Left lung (tissue), 10 donors: ENCODE measurements around the gene CD180. TPM values are rescaled to one million over a fixed set of nuclear protein-coding genes. Genes with fewer than 3 reads are reported as not detected.

Experiments
- ATAC-seq: fragments of 200-7000 bp; cut with Tn5 transposase; one replicate; pipeline ENCODE4 v1.9.1; 2020; ENCODE audit warnings: moderate library complexity
- DNase-seq, 4 donors: peaks; one replicate each; pipeline ENCODE4 v3.0.0-alpha.2; 2013 to 2020
- H3K27ac ChIP-seq, 2 donors: fragments of 200-600 bp; sonication (generic) in 1 of 2; one replicate each; pipeline versions ENCODE4 v1.5.0 to v1.8.0; 2020 to 2021
- H3K27me3 ChIP-seq, 2 donors: fragments of 200-600 bp; sonication (generic) in 1 of 2; one replicate each; pipeline versions ENCODE4 v1.5.0 to v1.8.0; 2020 to 2021
- H3K36me3 ChIP-seq, 2 donors: fragments of 200-600 bp; sonication (generic) in 1 of 2; one replicate each; pipeline versions ENCODE4 v1.5.0 to v1.8.0; 2020 to 2021
- H3K4me1 ChIP-seq, 2 donors: fragments of 200-600 bp; one replicate each; pipeline ENCODE4 v1.8.0; 2021
- H3K4me3 ChIP-seq, 2 donors: fragments of 200-600 bp; sonication (generic) in 1 of 2; one replicate each; pipeline versions ENCODE4 v1.5.0 to v1.8.0; 2020 to 2021; ENCODE audit warnings: mild to moderate bottlenecking in 1 of 2
- H3K9me3 ChIP-seq, 2 donors: fragments of 200-600 bp; sonication (generic) in 1 of 2; one replicate each; pipeline versions ENCODE4 v1.5.0 to v1.8.0; 2020 to 2021
- CTCF ChIP-seq, 2 donors: fragments of 200-600 bp; sonication (generic) in 1 of 2; IDR thresholded peaks; one replicate each; pipeline versions ENCODE4 v1.5.0 to v1.8.0; 2021; ENCODE audit warnings: antibody characterized with exemption in 2 of 2
- intact Hi-C, 2 donors: fragments of 100-400 bp; cut with DNase I; formaldehyde crosslinking; loops; one replicate each; pipeline versions ENCODE4 v1.11.2 to v1.14.2; 2022
- polyA plus RNA-seq, 6 donors: library from polyadenylated mRNA; unstranded; fragments of 120-200 nt; gene quantifications; one replicate each; pipeline ENCODE4 v1.2.1, GENCODE V29; 2013; ENCODE audit not compliant: insufficient read length in 6 of 6
- total RNA-seq, 2 donors: library from RNA; stranded (reverse); fragmentation: NEBNext Ultra II Directional; extraction: Animal tissue kit (Norgen Biotek cat#: 25700); gene quantifications; one replicate each; pipeline ENCODE4 v1.2.1, GENCODE V29; 2021
- donor health status: DM: no; HTN: yes; CAD: no.
- donor health status: DM: no; HTN: no; CAD: no.

Gene CD180
- total and polyA plus RNA-seq, 8 donors = 0.53 to 9.4 (median 1.1) TPM

- H3K4me1 ChIP-seq = peaks cover 6 to 26% of the 10 kb centered on the region in 2 donors
- TF ChIP-seq CTCF (IDR thresholded peaks at IDR 0.05) = no peak
- H3K36me3 ChIP-seq = peaks cover 0 to 51% of the 10 kb centered on the region in 2 donors
- peak in 1 of 4 donors; percentile 79 for DNase-seq
- no peaks in the 10 kb centered on the region for H3K9me3 ChIP-seq
- H3K27me3 ChIP-seq = no peaks in the 10 kb centered on the region
- no peak overlapping the region for H3K27ac ChIP-seq
- no peak for ATAC-seq
- intact Hi-C loops = no loop called here
- H3K4me3 ChIP-seq = no peak overlapping the region
Measured at GRCh38 chr5:67163863-67164595, 32.6 kb downstream of the CD180 start.

- intact Hi-C loops = no loop called here
- Histone ChIP-seq H3K4me3 (no peak overlapping the region), H3K9me3 (no peaks in the 10 kb centered on the region), H3K4me1 (peaks cover 6 to 31% of the 10 kb centered on the region in 2 donors), H3K27ac (no peak overlapping the region), H3K36me3 (peaks cover 0 to 48% of the 10 kb centered on the region in 2 donors), H3K27me3 (no peaks in the 10 kb centered on the region)
- TF ChIP-seq CTCF (IDR thresholded peaks at IDR 0.05) = no peak
- peak in 1 of 4 donors; percentile 76 for DNase-seq
- ATAC-seq = no peak
Measured at GRCh38 chr5:67163231-67163756, 33.3 kb downstream of the CD180 start.

GRCh38 chr5:67161767-67162166 is 34.8 kb downstream of the CD180 start:
- intact Hi-C loops = no loop called here
- Histone ChIP-seq H3K36me3 (peaks cover 0 to 41% of the 10 kb centered on the region in 2 donors), H3K9me3 (no peaks in the 10 kb centered on the region)

GRCh38 chr5:67160985-67161384 is 35.6 kb downstream of the CD180 start:
- ATAC-seq (peak; percentile 67), DNase-seq (no peak)
- intact Hi-C loops = no loop called here
- H3K4me1 ChIP-seq = peaks cover 5 to 16% of the 10 kb centered on the region in 2 donors
- no peaks in the 10 kb centered on the region for H3K27me3 ChIP-seq
- peaks cover 0 to 43% of the 10 kb centered on the region in 2 donors for H3K36me3 ChIP-seq
- no peak for TF ChIP-seq CTCF (IDR thresholded peaks at IDR 0.05)
- H3K9me3 ChIP-seq = no peaks in the 10 kb centered on the region
- H3K4me3 ChIP-seq = no peak overlapping the region
- H3K27ac ChIP-seq = peak overlapping the region in 1 of 2 donors; percentile 13

More at GRCh38 chr5:67161767-67162166, 34.8 kb downstream of the CD180 start:
- H3K4me3 ChIP-seq = no peak overlapping the region
- ATAC-seq (no peak), DNase-seq (no peak)
- peaks cover 6 to 23% of the 10 kb centered on the region in 2 donors for H3K4me1 ChIP-seq
- no peak for TF ChIP-seq CTCF (IDR thresholded peaks at IDR 0.05)
- H3K27me3 ChIP-seq = no peaks in the 10 kb centered on the region
- H3K27ac ChIP-seq = no peak overlapping the region

- Histone ChIP-seq H3K4me3 (no peak overlapping the region), H3K4me1 (peaks cover 0 to 9% of the 10 kb centered on the region in 2 donors), H3K27me3 (no peaks in the 10 kb centered on the region), H3K36me3 (peaks cover 0 to 42% of the 10 kb centered on the region in 2 donors), H3K9me3 (no peaks in the 10 kb centered on the region), H3K27ac (peak overlapping the region in 1 of 2 donors; percentile 13)
- ATAC-seq = no peak
- intact Hi-C loops = no loop called here
- DNase-seq = no peak
- no peak for TF ChIP-seq CTCF (IDR thresholded peaks at IDR 0.05)
Measured at GRCh38 chr5:67160272-67160671, 36.3 kb downstream of the CD180 start.
